GM21529 (cell line): ENCODE data around the gene SSH2.

Experiments used
- ATAC-seq: cut with Tn5 transposase; IDR thresholded peaks from one replicate; pipeline ENCODE4 v1.9.1; 2021; ENCODE audit not compliant: unreplicated experiment

The SSH2 gene

GRCh38 chr17:29839656-29840055 is 90.4 kb downstream of the SSH2 start:
- ATAC-seq: no peak

- no peak for ATAC-seq
Observed at GRCh38 chr17:29838961-29839360, 91.1 kb downstream of the SSH2 start.

GRCh38 chr17:29837531-29837930 is 92.5 kb downstream of the SSH2 start:
- no peak for ATAC-seq

- no peak for ATAC-seq
Observed at GRCh38 chr17:29836643-29837042, 93.4 kb downstream of the SSH2 start.

GRCh38 chr17:29835435-29836351 is 94.3 kb downstream of the SSH2 start:
- ATAC-seq: no peak

- ATAC-seq: no peak
Observed at GRCh38 chr17:29833801-29834200, 96.2 kb downstream of the SSH2 start.

GRCh38 chr17:29828676-29829284 is 101.2 kb downstream of the SSH2 start:
- ATAC-seq: no peak

- no peak for ATAC-seq
Observed at GRCh38 chr17:29827179-29827578, 102.8 kb downstream of the SSH2 start.

- ATAC-seq: no peak
Observed at GRCh38 chr17:29826114-29826692, 103.8 kb downstream of the SSH2 start.

GRCh38 chr17:29825604-29826003 is 104.4 kb downstream of the SSH2 start:
- ATAC-seq: no peak

- ATAC-seq: no peak
Observed at GRCh38 chr17:29821897-29822296, 108.1 kb downstream of the SSH2 start.

- no peak for ATAC-seq
Observed at GRCh38 chr17:29820425-29820824, 109.6 kb downstream of the SSH2 start.

- no peak for ATAC-seq
Observed at GRCh38 chr17:29807520-29808361, 122.3 kb downstream of the SSH2 start.

- ATAC-seq: no peak
Observed at GRCh38 chr17:29802246-29802645, 127.8 kb downstream of the SSH2 start.

GRCh38 chr17:29800457-29800856 is 129.6 kb downstream of the SSH2 start:
- ATAC-seq: no peak

GRCh38 chr17:29796652-29797051 is 133.4 kb downstream of the SSH2 start:
- ATAC-seq: no peak

GRCh38 chr17:29793501-29793900 is 136.5 kb downstream of the SSH2 start:
- no peak for ATAC-seq

- no peak for ATAC-seq
Observed at GRCh38 chr17:29791336-29792080, 138.5 kb downstream of the SSH2 start.

- no peak for ATAC-seq
Observed at GRCh38 chr17:29789196-29790170, 140.5 kb downstream of the SSH2 start.
